GM18505 (cell line): ENCODE measurements around the gene C19orf25.
"Not testable (repeated sequence)": the region's sequence is repeated elsewhere in the genome, so short reads cannot be mapped to it uniquely, and the experiment has no call there.

Source experiments
- ATAC-seq: cut with Tn5 transposase; IDR thresholded peaks from one replicate; pipeline ENCODE4 v1.9.1; 2021; ENCODE audit not compliant: unreplicated experiment
- POLR2A ChIP-seq: IDR thresholded peaks from 4 replicates; pipeline ENCODE4 v1.6.1; 2011; ENCODE audit warnings: borderline replicate concordance; ENCODE audit not compliant: insufficient read depth, insufficient read length; ENCODE audit errors: extremely low read depth

Gene C19orf25

DNA sequence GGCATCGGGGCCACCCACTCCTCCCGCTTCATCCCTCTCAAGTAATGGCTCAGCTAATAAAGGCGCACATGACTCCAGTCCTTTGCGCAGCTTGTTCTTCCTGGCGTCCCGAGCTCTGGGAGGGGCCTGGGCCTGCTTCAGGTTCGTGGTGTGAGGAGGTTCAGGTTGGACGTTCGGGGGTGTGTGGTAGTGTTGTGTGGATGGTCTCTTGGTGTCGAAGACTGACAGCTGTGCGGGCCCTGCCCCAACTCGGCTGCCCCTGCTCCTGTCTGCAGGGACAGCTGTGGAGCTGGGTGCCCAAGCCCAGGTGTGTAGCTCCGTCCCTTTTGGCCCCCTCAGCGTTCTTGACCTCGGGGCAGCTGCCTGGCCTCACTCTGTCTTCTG, 38.6 kb downstream of the C19orf25 start:
- no peak for ATAC-seq
- TF ChIP-seq POLR2A = no peak

- ATAC-seq = not testable (repeated sequence)
These were observed 39.2 kb downstream of the C19orf25 start for GRCh38 chr19:1439525-1440417.

DNA sequence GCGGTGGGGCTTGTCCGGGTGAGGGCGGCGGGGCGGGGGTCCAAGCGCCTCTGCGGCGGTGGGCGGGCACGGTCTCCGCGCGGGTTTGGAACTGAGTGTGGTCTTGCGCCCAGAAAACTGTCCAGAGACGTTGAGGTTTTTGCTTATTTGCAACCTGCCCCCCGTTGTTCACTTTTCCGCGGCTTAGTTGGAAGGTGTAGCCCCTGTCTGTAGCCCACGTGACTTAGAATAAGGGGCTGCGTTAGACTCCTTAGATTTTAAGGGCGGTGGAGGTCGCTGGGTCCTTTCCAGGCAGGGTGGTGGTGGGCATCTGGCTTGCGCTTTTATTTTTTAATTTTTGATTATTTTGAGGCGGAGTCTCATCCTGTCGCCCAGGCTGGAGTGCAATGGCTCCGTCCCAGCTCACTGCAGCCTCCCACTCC, 40.1 kb downstream of the C19orf25 start:
- no peak for ATAC-seq
- no peak for TF ChIP-seq POLR2A

DNA sequence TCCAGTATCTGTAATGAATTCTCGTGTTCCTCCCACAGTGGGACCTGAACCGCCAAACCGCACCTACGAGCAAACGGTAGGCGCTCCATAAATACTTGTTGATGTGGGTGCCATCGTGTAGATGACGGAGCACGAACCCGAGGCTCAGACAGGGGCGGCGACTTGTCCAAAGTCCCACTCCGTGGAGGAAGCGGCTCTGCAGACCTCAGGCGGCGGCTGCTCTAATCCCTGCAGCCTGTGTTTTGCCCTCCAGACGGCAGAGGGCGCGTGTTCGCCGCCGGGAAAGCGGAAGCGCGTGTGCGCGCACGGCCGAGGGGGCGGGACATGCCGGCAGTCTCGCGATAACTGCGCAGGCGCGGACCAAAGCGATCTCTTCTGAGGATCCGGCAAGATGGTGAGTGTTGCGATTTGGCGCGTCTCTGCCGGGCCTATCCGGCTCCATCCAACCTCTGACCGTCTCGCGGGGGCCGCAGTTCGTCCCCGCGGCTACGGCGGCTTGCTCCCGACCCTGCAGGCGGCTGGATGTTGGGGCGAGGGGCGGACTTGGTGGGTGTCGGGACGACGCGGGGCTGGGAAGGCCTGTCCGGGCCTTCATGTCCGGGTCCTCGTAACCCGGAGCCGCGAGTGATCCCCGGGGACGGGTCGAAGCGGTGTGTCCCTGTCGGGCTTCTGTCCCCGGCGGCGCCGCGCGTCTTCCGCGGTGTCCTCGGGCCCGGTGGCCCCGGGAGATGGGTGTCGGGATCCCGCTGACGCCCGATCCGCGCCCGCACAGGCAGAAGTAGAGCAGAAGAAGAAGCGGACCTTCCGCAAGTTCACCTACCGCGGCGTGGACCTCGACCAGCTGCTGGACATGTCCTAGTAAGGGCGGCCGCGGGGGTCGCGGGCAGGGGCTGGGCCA, 40.7 kb downstream of the C19orf25 start, which contains the start of gene RPS15:
Gene RPS15 (plus strand): TSS at position 362 of the 898 bp plus-strand sequence. CDS start 30 bp downstream, at position 392.
- ATAC-seq = peak; percentile 77
- TF ChIP-seq POLR2A = peak; percentile 99

DNA sequence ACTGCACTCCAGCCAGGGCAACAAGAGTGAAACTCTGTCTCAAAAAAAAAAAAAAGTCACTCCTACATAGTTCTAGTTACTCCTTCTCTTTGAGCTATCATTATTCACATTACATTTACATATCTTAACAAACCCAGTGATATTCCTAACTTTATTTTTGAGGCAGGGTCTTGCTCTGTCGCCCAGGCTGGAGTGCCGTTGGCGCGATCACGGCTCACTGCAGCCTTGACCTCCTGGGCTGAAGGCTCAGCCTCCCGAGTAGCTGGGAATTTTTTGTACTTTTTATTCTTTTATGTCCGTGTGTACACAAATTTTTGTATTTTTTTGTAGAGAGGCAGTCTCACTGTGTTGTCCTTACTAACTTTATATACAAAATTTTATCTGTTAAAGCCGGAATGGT, 41.4 kb downstream of the C19orf25 start:
- no peak for TF ChIP-seq POLR2A
- ATAC-seq = no peak

GRCh38 chr19:1435378-1435989, 43.5 kb downstream of the C19orf25 start:
- TF ChIP-seq POLR2A = no peak
- ATAC-seq = no peak

- TF ChIP-seq POLR2A = no peak
- no peak for ATAC-seq
These were observed 44.4 kb downstream of the C19orf25 start for GRCh38 chr19:1434577-1435060.

DNA sequence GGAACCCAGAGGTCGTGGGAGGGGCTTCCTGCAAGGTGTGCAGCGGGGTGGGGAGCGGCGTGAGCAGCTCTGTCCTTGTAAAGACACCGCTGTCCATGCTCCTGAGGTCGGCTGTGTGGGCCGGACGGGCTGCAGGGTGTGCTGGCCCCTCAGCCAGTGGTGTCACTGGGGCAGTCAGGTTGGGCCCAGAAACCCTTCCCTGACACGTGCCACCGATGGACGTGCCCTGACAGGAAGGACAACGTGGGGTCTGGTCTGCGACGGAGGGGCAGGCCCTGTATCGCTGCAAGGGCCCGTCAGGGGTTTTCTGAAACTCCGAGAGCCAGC, 45.0 kb downstream of the C19orf25 start:
- TF ChIP-seq POLR2A = no peak
- ATAC-seq = no peak

GRCh38 chr19:1433119-1434039, 45.6 kb downstream of the C19orf25 start:
- no peak for ATAC-seq

GRCh38 chr19:1432507-1432887, 46.5 kb downstream of the C19orf25 start:
- ATAC-seq = no peak
- TF ChIP-seq POLR2A = no peak

More at GRCh38 chr19:1433119-1434039, 45.6 kb downstream of the C19orf25 start:
- TF ChIP-seq POLR2A = no peak

- no peak for TF ChIP-seq POLR2A
- ATAC-seq = no peak
These were observed 47.1 kb downstream of the C19orf25 start for GRCh38 chr19:1431759-1432506.

- no peak for ATAC-seq
- no peak for TF ChIP-seq POLR2A
These were observed 48.8 kb downstream of the C19orf25 start for GRCh38 chr19:1430246-1430645.

- no peak for ATAC-seq
These were observed 49.3 kb downstream of the C19orf25 start for GRCh38 chr19:1429750-1430149.

More at GRCh38 chr19:1429750-1430149, 49.3 kb downstream of the C19orf25 start:
- no peak for TF ChIP-seq POLR2A
